Iris pigment epithelial cell (primary cell): ENCODE data around the gene BRINP3.

Experiments used
- DNase-seq: peaks from one replicate; pipeline ENCODE4 v3.0.0-alpha.2; 2011; ENCODE audit warnings: low read depth

The BRINP3 gene

DNA sequence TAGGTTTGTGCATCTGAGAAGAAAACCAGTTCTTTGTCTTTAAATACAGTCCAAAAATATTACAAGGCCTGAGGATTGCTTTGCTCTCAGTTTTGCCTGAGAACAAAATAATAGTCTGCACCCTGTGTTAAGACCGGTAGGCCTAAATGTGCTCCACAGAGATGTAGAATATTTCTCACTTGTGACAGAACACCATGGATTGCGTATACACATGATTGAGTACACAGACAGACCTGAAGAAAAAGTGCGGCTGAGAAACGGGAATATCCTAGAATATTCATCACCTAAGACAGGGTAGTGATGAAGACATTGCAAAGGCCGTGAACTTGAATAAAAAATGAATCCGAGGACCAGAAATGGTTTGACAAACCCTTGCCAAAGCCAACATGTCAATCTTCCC, 155.4 kb downstream of the BRINP3 start:
- DNase-seq, result no peak

DNA sequence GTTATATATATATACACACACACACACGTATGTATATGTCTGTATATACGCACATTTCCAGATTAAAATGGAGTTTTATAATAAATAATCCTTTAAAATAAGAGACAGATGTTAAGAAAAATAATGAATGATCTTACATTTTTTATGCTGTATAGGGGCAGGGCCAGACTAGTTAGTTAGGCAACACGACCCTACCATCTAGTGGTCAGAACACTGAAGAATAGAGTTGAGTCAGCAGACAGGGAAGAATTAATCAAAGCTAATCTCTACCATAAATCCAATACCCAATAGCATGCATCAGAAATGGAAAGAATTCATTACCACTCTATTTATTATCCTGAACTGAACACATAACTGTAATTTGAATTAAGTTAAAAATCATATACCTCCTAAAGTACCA, 156.7 kb downstream of the BRINP3 start:
- DNase-seq, result peak; percentile 58

DNA sequence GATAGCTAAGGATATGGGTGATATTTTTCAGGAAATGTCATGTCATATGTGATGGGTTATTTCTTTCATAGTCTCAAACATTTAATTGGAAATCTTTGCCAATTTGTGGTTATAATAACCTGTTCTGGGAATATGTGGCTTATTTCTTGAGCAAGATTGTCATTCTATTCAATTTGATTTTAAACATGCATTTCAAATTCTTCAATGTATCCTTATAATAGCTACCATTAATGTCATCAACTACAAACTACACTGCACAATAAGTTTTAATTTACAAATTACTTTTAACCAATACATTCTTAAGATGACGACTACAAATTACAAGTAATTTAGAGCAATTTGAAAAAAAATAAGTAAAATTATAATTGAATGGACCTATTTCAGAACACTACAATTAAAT, 164.9 kb downstream of the BRINP3 start:
- no peak for DNase-seq

DNA sequence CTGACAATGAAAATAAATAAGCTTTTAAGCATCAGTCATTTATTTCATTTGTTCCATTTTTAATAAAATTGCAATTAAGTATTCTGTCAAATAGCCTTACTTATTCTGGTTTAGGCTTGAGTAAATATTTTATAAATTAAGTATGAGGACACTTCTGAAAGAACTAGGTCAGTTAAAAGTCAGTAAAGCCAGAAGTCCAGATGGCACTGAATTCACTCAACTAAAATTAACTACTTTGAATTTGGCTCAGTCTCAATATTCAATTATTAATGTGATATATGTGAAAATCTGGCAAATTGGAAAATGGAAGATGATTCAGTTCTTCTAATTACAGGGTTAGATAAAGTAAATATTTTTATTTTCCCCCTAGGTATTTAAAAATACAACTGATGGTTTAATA, 174.2 kb downstream of the BRINP3 start:
- no peak for DNase-seq

DNA sequence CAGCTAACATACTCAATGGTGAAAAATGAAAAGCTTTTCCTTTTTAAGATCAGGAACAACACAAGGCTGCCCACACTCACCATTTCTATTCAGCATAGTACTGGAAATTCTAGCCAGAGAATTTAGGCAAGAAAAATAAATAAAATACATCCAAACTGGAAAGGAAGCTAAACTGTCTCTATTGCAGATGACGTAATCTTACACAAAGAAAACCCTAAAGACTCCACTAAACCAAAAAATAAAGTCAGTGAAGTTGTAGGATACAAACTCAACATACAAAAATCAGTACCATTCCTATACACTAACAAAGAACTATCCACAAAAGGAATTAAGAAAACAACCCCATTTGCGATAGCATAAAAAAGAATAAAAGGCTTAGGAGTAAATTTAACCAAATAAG, 181.2 kb downstream of the BRINP3 start:
- no peak for DNase-seq

DNA sequence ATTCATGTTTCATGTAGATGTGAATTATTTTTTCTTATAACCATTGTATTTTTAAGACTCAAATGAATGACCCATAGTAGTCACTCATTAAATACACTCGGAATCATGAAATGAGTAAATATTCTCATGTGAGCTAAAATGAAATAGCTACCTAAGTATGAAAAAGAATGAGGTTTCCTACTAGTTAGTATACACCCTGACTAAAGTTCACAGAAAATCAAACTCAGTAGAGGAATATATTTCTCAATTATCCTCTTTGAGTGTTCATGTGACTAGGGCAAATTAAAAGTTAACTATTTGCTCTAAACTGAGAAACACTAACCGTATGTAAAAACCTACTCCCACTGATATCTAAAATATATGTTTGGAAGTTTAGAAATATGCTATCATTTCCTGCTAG, 187.8 kb downstream of the BRINP3 start:
- DNase-seq, result no peak

DNA sequence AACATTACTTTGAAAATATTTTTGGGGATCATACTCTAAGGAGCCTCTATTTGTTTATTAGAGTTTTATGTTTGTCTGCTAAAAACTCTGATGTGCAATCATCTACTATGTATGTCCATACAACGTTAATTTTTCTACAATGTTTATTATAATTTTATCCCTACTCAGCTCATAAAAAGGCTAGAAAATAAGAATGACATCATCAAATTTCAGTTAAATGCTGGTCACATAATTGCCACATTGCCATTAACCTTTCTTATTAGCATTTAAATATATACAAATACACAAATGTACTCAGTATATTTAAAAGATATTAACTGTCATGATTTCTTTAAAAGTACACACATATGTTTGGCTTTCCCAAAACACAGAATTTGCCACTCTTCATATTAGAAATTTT, 191.6 kb downstream of the BRINP3 start:
- DNase-seq, result no peak

DNA sequence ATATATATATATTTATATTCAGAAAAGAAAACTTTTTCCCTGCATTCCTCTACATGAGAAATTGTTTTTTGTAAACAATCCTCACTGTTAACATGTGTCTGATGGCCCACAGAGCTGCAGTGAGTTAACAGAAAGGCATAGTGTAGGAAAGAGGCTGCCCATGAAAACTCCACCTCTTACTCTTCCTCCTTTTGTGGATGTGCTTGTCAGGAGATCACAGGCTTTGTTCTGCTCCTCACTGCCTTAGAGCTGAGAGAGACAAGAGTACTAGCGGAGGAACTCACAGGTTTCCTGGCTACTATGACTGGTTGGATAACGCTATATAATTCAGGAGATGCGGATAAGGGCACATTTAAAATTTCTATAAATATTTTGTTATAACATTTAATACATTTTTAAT, 200.6 kb downstream of the BRINP3 start:
- DNase-seq, result no peak

DNA sequence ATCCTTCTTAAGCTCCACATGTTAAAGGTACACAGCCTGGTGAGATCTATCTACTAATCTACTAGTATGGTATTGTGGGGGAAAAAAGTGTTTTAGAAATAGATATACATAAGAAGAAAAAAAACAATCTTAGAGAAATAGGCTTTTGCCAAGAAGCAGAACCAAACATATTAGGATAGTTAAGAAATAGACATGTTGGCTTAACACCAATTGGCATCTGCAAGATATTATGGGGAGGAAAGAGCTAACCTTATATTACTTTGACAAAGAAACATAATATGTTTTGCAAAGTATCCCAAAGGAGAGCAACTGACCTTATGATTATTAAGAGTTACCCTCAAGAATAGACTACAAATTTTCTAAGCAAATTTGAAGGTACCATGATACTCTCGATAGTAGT, 202.9 kb downstream of the BRINP3 start:
- no peak for DNase-seq

DNA sequence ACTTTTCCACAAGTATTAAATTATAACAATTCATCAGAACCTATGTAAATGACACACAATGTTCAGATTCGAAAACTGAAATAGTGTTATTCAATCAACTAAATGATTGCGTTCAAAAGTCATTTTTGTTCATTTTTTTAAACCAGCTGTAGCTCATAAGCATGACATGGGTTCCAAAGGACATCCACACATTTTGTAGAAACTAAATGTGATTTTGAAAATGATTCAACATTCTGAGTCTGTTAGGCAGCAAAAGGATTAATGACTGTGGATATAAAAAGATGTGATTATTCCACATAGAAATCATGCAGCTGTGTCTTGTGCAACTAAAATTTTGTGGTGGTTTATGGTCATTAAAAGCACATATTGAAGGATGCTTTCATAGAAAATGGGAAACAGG, 204.5 kb downstream of the BRINP3 start:
- DNase-seq, result no peak

DNA sequence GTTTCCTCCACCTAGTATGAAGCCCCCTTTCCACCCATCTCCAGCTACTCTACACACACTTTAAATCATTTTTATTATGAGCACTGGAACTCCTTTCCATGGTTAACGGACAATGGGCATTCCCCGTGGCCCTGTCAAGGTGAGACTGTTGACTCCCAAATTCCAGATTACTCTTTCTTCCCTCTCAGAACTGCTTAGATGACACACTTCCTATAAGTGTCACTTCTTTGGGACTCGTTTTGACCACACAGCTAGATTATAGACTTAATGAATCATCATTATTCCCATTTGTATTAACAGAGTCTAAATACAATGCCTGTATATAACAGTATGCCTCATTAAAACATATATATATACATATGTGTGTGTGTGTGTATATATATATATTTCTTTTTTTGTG, 215.1 kb downstream of the BRINP3 start:
- no peak for DNase-seq

DNA sequence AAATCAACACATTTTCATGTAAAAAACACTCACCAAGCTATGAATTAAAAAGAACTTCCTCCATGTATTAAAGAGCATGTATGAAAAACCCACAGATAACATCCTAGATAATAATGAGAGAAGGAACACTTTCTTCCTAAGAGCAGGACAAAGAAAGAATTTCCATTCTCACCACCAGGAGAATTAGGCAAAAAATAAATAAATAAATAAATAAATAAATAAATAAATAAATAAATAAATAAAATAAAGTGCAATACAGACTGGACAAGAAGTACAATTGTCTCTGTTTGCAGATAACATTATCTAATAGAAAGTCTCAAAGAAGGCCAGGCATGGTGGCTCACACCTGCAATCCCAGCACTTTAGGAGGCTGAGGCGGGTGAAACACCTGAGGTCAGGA, 218.2 kb downstream of the BRINP3 start:
- DNase-seq, result no peak

DNA sequence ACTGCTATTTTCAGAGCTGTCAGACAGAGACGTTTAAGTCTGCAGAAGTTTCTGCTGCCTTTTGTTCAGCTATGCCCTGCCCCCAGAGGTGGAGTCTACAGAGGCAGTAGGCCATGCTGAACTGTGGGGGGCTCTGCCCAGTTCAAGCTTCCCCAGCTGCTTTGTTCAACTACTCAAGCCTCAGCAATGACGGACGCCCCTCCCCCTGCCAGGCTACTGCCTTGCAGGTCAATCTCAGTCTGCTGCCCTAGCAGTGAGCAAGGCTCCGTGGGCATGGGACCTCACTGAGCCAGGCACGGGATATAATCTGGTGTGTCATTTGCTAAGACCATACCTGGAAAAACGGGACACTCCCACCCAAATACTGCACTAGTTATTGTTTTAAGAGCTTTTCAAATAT, 219.7 kb downstream of the BRINP3 start:
- no peak for DNase-seq

DNA sequence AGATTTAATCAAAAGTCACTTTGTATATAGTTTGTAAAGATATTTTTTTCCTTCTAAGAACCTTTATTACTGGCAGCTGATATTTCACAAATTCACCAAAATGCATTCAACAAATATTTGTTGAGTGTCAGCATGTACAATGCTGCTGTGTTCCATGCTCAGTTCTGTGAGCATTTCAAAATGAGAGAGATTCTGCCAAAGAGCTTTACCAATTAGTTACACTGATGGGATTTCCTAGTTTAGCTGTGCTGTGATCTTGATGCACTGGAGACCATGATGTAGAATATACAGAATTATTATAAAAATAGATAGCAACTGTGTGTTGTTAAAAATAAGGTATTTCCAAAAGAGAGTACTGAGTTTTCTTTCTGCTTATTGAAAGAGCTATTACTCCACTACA, 225.6 kb downstream of the BRINP3 start:
- DNase-seq, result no peak

DNA sequence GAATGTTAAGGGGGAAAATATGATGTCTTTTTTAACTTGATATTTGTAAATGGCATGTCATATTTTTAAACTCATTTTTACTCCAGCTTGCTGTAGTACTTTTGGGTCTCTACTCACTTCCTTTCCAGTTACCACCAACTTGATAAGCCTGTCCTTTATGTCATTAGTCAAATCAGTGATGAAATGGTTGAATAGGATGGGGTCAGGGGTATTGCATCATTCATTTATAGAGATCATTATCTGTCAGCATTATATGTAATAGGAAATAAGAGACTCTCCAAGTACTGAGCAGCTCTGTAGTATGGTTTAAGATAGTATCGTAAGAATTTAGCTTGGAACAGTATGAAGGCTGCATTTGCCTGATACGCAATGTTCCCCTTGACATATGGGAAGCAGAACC, 227.3 kb downstream of the BRINP3 start:
- no peak for DNase-seq

DNA sequence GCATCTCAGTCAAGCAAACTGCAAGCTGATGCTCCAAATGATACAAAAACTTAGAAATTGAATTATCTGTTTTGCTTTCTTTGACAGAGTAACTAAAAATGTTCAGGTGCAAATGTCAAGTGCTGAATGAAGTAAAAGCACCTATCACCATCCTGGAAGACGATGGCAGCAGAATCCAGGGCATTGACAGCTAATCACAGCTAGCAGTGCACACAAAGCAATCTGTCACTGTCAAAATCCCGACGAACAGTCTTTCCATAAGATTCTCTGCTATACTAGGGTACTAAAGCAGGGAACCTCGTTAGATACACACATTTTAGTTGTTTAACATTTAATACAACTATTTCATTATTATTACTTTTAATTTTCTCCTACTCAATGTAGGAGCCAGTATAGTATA, 233.3 kb downstream of the BRINP3 start:
- no peak for DNase-seq

DNA sequence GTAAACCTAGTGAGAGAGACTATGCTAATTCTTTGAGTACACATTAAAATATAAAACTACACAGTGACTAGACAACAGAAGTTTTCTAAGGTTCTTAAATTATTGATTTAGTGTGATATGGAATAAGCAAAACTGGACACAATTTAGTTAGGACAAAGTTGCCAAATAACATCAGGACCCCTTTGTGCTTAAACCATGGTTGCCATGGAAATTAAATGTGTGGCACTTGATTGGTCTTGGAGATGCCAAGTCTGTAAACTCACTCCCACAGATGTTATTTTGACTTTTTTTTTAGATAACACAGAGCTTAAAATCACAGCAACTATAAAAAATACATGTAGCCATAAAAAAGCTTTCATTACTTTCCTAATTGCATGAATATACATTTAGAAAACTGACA, 234.6 kb downstream of the BRINP3 start:
- DNase-seq, result no peak

DNA sequence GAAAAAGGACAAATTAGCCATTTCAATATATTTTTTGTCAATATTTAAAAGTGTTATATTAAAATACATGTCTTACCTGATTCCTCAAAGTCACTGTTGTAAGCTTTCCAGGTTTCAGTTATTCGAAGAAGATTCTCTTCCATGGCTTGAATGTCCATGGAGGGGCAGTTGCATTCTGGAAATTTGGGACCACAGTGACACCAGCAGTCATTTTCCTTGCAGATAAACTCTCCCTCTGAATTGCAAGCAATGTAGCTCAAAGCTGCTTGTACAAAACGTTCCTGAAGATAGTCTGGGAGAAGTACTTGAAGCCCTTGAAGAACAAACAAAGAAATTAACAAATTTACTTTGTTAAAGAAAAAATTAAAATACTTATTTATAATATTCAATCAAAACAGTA, 251.7 kb downstream of the BRINP3 start:
- no peak for DNase-seq

DNA sequence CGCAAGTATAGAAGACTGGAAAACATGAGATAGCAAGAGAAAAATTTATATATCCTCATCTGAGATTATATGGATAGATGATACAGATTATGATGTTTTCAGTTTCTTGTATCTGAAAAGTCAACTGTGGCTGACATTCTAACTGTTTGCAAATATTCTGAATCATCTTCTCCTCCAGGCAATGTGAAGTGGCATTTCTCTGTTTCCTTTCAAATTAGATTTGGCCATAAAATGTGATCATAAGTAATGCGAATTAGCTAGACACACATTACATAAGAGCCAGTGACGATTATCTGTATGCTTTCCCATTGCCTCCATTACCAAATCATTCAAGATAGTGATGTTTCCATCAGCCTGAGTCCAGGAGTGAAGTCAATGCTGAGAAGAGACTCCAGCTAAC, 265.2 kb downstream of the BRINP3 start:
- DNase-seq, result no peak

DNA sequence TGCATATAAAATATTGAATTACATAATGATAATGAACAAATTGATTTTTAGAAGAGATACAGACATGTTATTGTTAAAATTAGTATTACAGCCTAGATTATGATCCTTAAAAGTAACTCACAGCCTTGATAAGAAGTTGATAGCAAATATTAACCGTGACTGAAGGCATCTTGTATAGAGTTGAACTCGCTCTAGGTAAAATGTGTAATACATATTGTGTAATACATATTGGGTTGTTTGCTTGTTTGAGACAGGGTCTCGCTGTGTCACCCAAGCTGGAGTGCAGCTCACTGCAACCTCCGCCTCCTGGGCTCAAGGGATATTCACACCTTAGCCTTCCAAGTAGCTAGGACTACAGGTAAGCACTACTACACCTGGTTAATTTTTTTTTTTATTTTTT, 269.9 kb downstream of the BRINP3 start:
- DNase-seq, result no peak

DNA sequence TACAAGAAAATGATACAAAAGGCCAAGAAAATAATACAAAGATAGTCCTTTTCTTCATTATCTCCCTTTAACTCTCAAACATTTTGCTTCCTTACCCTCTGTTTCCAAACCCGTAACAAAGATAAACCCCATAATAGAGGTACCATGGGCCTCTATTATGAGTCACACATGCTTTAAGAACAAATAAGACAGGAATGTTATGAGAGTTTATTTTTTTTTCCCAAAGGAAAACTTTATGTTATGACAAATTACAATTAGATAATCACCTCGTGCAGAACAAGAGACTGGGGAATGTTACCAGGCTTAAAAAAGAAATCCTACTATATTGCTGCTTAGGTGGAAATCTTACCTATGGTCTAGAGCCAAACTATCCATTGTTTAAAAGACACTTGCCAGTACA, 272.0 kb downstream of the BRINP3 start:
- DNase-seq, result peak; percentile 51

DNA sequence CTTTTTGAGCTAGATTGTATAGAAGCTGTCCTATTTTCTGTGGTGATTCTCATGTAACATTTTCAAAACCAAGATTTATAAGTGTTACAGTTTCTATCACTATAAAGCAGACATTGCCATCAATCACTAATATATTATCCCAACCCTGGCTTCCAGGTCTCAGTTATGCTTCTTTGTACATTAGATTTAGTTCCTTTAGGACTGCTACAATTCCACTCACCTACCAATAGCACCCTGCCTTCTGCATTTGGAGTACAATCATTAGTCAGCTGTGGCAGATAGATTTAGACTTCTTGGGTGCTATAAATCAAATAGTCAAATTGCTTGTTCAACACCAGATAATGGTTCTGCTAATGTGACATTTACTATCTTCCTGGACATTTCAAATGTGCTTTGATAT, 281.6 kb downstream of the BRINP3 start:
- DNase-seq, result no peak

DNA sequence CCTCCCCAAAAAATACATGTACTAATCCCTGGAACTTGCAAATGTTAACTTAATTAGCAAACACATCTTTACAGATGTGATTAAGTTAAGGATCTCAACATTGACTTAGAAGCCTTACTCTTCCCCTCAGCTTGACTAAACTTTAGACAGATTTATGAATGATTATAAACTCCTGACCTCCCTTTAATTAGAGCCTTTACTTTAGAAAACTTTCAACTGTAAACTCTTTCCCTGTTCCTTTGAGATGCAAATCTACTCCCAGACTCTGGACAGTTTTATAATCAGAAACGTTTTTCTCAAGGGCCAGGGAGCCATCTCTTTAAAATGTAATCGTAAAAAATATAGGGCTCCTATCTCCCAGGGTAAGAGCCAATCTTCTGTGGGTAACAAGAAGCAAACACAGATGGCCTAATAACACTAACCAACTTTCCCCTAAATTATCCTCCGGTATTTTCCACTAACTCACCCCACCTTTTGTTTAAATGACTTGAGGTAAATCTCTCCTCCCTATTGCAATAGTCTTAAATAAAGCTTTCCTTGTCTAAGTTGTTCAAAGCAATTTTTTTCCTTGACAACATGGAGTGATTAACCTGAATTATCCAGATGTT, 284.1 kb downstream of the BRINP3 start:
- DNase-seq, result no peak

DNA sequence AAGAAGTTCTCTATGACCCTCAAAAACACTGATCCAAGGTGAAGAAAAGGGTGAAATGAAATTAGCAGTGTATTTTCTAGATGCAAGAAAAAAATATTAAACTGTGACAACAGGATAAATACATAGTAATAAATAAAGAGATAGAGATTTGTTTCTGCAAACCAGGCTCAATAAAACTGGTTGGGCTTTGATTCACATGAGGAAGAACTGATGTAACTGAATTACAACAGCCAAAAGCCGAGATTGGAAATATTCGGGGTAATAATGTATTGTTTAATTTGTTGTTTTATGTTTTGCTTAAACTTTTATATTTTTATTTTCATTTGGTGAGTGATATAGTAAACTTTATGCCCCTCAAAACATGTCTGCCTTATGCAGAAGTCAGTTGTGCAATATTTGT, 285.0 kb downstream of the BRINP3 start:
- no peak for DNase-seq

DNA sequence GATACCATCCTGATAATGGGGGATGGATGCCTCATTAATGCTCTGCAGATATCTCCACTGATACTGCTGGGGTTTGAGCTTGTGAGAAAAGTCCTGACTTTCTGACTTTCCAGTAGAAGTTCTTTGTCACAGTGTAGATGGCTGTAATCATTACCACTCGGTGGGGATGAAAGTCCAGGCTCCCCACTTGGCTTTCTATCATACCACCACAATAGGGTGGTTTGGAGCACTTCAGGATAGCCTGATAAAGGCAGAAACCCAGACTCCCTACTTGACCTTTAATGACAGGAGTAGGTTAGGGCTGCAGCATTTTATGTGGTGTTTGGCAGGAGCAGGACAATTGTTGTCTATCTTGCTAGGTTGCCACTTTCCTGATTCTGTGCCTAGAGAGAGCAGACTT, 294.1 kb downstream of the BRINP3 start:
- no peak for DNase-seq
